OCI-LY7 (cell line): ENCODE results near the gene SH3RF3.

Experiments
- EZH2phosphoT487 ChIP-seq: fragments of 200-600 bp; sonication (generic); IDR thresholded peaks from 2 replicates; pipeline ENCODE4 v1.6.1; 2018; ENCODE audit warnings: low read depth, borderline replicate concordance, mild to moderate bottlenecking, mixed run types, antibody characterized with exemption, low read length, moderate library complexity, mixed read lengths
- TF ChIP-seq, protein P1 (sequence below): fragments of 200-600 bp; sonication (generic); conservative IDR thresholded peaks from 2 replicates; pipeline ENCODE4 v1.5.1; 2014; ENCODE audit warnings: mild to moderate bottlenecking, antibody characterized with exemption, low read length, moderate library complexity, mixed read lengths

DNA sequence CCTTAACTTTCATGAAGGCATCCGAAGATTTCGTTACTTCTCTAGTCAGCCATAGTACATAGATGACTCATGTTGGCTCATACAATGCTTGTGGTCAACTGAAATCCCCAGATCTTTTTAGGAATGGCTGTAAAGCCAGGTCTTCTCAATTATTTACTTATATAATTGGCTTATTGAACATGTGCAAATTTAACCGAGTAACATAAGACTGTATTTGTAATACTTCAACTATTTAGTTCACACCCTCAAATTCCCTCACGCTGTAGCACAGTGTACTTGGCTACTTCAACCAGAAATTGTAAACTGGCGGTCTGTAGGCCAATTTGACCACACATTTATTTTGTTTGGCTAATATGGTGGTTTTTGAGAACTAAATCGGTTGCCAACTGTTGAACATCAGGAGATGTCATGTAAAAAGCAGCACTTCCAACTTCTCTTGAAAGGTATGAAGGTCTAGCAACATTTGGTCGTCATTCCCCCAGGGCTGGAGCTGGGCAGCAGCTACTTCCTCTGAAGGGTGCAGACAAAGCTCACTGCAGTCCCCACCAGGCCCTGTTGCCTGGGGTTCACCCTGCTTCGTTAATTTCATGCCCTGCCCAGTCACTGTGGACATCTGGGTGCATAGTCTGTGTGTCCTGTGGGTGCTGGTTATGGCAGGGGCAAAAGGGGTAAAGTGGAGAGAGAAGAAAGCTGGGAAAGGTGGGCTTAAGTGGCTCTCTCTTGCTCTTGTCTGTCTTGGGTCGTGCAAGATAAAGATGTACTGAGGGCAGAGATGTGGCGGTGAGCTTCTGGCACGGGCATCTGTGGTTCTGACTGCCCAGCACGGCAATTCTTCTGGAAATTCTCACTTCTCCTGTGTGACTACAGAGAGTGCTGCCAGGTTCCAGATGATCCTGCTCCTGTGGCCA lies 3.2 kb upstream of the SH3RF3 start:
- TF ChIP-seq, protein P1, sequence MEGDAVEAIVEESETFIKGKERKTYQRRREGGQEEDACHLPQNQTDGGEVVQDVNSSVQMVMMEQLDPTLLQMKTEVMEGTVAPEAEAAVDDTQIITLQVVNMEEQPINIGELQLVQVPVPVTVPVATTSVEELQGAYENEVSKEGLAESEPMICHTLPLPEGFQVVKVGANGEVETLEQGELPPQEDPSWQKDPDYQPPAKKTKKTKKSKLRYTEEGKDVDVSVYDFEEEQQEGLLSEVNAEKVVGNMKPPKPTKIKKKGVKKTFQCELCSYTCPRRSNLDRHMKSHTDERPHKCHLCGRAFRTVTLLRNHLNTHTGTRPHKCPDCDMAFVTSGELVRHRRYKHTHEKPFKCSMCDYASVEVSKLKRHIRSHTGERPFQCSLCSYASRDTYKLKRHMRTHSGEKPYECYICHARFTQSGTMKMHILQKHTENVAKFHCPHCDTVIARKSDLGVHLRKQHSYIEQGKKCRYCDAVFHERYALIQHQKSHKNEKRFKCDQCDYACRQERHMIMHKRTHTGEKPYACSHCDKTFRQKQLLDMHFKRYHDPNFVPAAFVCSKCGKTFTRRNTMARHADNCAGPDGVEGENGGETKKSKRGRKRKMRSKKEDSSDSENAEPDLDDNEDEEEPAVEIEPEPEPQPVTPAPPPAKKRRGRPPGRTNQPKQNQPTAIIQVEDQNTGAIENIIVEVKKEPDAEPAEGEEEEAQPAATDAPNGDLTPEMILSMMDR: no peak
- no peak for TF ChIP-seq EZH2phosphoT487
